AG08396 (cell line): Measurements from ENCODE around the gene PSMG3.
"Not testable (repeated sequence)": the region's sequence is repeated elsewhere in the genome, so short reads cannot be mapped to it uniquely, and the experiment has no call there.

Source experiments
- DNase-seq: peaks from one replicate; pipeline ENCODE4 v3.0.0; 2012; ENCODE audit warnings: low spot score, mixed read lengths

The PSMG3 gene

GRCh38 chr7:1596181-1597043 is 26.6 kb upstream of the PSMG3 start:
- no peak for DNase-seq

- no peak for DNase-seq
These were observed 25.8 kb upstream of the PSMG3 start for GRCh38 chr7:1595636-1596035.

- DNase-seq: no peak
These were observed 25.2 kb upstream of the PSMG3 start for GRCh38 chr7:1595027-1595426.

GRCh38 chr7:1593904-1594421 is 24.1 kb upstream of the PSMG3 start:
- no peak for DNase-seq

- no peak for DNase-seq
These were observed 23.4 kb upstream of the PSMG3 start for GRCh38 chr7:1593091-1593866.

GRCh38 chr7:1592299-1592871 is 22.6 kb upstream of the PSMG3 start:
- DNase-seq: no peak

GRCh38 chr7:1591876-1592275 is 22.0 kb upstream of the PSMG3 start:
- no peak for DNase-seq

GRCh38 chr7:1591396-1591795 is 21.6 kb upstream of the PSMG3 start:
- no peak for DNase-seq

- DNase-seq: no peak
These were observed 21.1 kb upstream of the PSMG3 start for GRCh38 chr7:1590887-1591286.

GRCh38 chr7:1590476-1590875 is 20.6 kb upstream of the PSMG3 start:
- DNase-seq: no peak

GRCh38 chr7:1588978-1589377 is 19.1 kb upstream of the PSMG3 start:
- no peak for DNase-seq

GRCh38 chr7:1587738-1588137 is 17.9 kb upstream of the PSMG3 start:
- no peak for DNase-seq

- no peak for DNase-seq
These were observed 17.2 kb upstream of the PSMG3 start for GRCh38 chr7:1586827-1587705.

GRCh38 chr7:1586126-1586826 is 16.4 kb upstream of the PSMG3 start:
- DNase-seq: no peak

GRCh38 chr7:1585142-1585981 is 15.5 kb upstream of the PSMG3 start:
- DNase-seq: no peak

GRCh38 chr7:1584700-1585099 is 14.9 kb upstream of the PSMG3 start:
- DNase-seq: no peak

- not testable (repeated sequence) for DNase-seq
These were observed 13.6 kb upstream of the PSMG3 start for GRCh38 chr7:1583241-1583930.

- no peak for DNase-seq
These were observed 10.7 kb upstream of the PSMG3 start for GRCh38 chr7:1580422-1581030.
